Measurements from ENCODE around the gene HMG20A.

- TF ChIP-seq, protein P1, sequence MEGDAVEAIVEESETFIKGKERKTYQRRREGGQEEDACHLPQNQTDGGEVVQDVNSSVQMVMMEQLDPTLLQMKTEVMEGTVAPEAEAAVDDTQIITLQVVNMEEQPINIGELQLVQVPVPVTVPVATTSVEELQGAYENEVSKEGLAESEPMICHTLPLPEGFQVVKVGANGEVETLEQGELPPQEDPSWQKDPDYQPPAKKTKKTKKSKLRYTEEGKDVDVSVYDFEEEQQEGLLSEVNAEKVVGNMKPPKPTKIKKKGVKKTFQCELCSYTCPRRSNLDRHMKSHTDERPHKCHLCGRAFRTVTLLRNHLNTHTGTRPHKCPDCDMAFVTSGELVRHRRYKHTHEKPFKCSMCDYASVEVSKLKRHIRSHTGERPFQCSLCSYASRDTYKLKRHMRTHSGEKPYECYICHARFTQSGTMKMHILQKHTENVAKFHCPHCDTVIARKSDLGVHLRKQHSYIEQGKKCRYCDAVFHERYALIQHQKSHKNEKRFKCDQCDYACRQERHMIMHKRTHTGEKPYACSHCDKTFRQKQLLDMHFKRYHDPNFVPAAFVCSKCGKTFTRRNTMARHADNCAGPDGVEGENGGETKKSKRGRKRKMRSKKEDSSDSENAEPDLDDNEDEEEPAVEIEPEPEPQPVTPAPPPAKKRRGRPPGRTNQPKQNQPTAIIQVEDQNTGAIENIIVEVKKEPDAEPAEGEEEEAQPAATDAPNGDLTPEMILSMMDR (IDR thresholded peaks at IDR 0.05; ENCODE audit: poor library complexity, severe bottlenecking) = no peak
- no peak for TF ChIP-seq EZH2 (IDR thresholded peaks at IDR 0.05; ENCODE audit: borderline replicate concordance, insufficient read depth, low read length, poor library complexity, severe bottlenecking)
- no peak for TF ChIP-seq POLR2AphosphoS5 (IDR thresholded peaks at IDR 0.05)
- no peak for TF ChIP-seq RAD21 (conservative IDR thresholded peaks at IDR 0.05)
- TF ChIP-seq EP300 (conservative IDR thresholded peaks at IDR 0.05; ENCODE audit: poor library complexity, severe bottlenecking) = no peak
- no peak for TF ChIP-seq SMC3 (conservative IDR thresholded peaks at IDR 0.05; ENCODE audit: poor library complexity)
Observed at GRCh38 chr15:77391372-77391951, 29.2 kb upstream of the HMG20A start.
